Measurements from ENCODE around the gene CPM. TPM values are rescaled to one million over a fixed set of nuclear protein-coding genes. Genes with fewer than 3 reads are reported as not detected.
"Not testable (repeated sequence)": the region's sequence is repeated elsewhere in the genome, so short reads cannot be mapped to it uniquely, and the experiment has no call there.

Gene CPM
- total RNA-seq, 1 donor from 2014 or later, result 6.6 TPM

- ATAC-seq, result no peak
- DNase-seq, result no peak
- intact Hi-C loops (cut with micrococcal nuclease), result no loop called here
Observed at GRCh38 chr12:68804657-68805591, 128.0 kb downstream of the CPM start.

- DNase-seq, result no peak
- intact Hi-C loops (cut with micrococcal nuclease), result no loop called here
- ATAC-seq, result no peak
Observed at GRCh38 chr12:68803948-68804656, 128.9 kb downstream of the CPM start.

DNA sequence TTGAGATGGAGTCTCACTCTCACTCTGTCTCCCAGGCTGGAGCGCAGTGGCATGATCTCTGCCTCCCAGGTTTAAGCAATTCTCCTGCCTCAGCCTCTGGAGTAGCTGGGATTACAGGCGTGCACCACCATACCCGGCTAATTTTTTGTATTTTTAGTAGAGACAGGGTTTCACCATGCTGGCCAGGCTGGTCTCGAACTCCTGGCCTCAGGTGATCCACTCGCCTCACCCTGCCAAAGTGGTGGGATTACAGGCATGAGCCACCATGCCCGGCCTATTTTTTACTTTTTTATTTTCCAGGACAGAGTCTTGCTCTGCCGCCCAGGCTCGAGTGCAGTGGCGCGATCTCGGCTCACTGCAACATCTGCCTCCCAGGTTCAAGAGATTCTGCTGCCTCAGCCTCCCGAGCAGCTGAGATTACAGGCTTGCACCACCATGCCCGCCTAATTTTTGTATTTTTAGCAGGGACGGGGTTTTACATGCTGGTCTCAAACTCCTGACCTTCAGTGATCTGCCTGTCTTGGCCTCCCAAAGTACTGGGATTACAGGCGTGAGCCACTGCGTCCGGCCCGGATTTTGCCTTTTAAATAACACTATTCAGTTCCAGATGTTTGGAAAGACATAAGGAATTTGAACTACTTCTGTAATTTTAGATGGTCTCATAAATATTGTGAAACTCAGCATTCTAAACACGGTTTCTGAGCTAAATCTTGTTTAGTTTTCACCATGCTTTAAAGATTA lies 129.9 kb downstream of the CPM start:
- intact Hi-C loops (cut with micrococcal nuclease); ATAC-seq; DNase-seq: not testable (repeated sequence)

GRCh38 chr12:68802372-68802745 lies 130.6 kb downstream of the CPM start:
- ATAC-seq; intact Hi-C loops (cut with micrococcal nuclease); DNase-seq: not testable (repeated sequence)

Other genes with a start within 250 kb of the CPM start
- 17.2 TPM for gene NUP107, start 246.2 kb downstream of the CPM start, total RNA-seq
- 5.5 TPM for gene SLC35E3, start 187.0 kb downstream of the CPM start, total RNA-seq
- gene MDM2, start 125.0 kb downstream of the CPM start, total RNA-seq, result 37.6 TPM